Thoracic aorta (tissue), 2 donors: ENCODE data around the gene WDFY2. TPM values are rescaled to one million over a fixed set of nuclear protein-coding genes. Genes with fewer than 3 reads are reported as not detected.
"Not testable (repeated sequence)": the region's sequence is repeated elsewhere in the genome, so short reads cannot be mapped to it uniquely, and the experiment has no call there.

ENCODE experiments used
- ATAC-seq: fragments of 150-250 bp; one replicate; pipeline ENCODE4 v1.8.0; 2017; ENCODE audit warnings: low read depth; ENCODE audit not compliant: insufficient number of reproducible peaks, low FRiP score
- DNase-seq: peaks from one replicate; pipeline ENCODE4 v3.0.0-alpha.2; 2020; ENCODE audit warnings: low spot score
- H3K27ac ChIP-seq, 2 donors: fragments of 200-600 bp; sonication (generic); 1 replicate in 1 of 2; 2 replicates in 1 of 2; pipeline ENCODE4 v1.5.1; 2016; ENCODE audit warnings: mild to moderate bottlenecking in 2 of 2, moderate library complexity in 2 of 2
- H3K27me3 ChIP-seq: fragments of 200-600 bp; sonication (generic); replicated peaks from 2 replicates; pipeline ENCODE4 v1.6.0; 2016; ENCODE audit warnings: mild to moderate bottlenecking; ENCODE audit not compliant: insufficient read depth
- H3K36me3 ChIP-seq: fragments of 200-600 bp; sonication (generic); one replicate; pipeline ENCODE4 v1.5.1; 2016
- H3K4me1 ChIP-seq, 2 donors: fragments of 200-600 bp; sonication (generic); 1 replicate in 1 of 2; 2 replicates in 1 of 2; pipeline versions ENCODE4 v1.5.1 to v1.6.0; 2016; ENCODE audit warnings: low read depth in 2 of 2, mild to moderate bottlenecking in 1 of 2; ENCODE audit not compliant: control insufficient read depth in 1 of 2
- H3K4me3 ChIP-seq: fragments of 200-600 bp; sonication (generic); 2 replicates; pipeline ENCODE4 v1.5.1; 2016; ENCODE audit warnings: mild to moderate bottlenecking
- H3K9me3 ChIP-seq: fragments of 200-600 bp; sonication (generic); 2 replicates; pipeline ENCODE4 v1.5.1; 2016
- total RNA-seq, 2 donors: library from RNA; depleted of rRNA; stranded (reverse); fragments of >200 nt; gene quantifications; one replicate each; pipeline versions ENCODE4 v1.1.0 to v1.2.3, GENCODE V29; 2016
- TF ChIP-seq, protein P1 (sequence below): fragments of 200-600 bp; sonication (generic); IDR thresholded peaks from one replicate; pipeline ENCODE4 v1.5.1; 2019; ENCODE audit warnings: antibody characterized with exemption

WDFY2 gene
- total RNA-seq, 2 donors from 2014 or later: 14.6 to 19.3 TPM

- ATAC-seq: no peak
- H3K36me3 ChIP-seq: no peaks in the 10 kb centered on the region
- H3K27ac ChIP-seq: no peak overlapping the region
- H3K27me3 ChIP-seq: no peaks in the 10 kb centered on the region
- H3K4me1 ChIP-seq: peaks cover 36 to 67% of the 10 kb centered on the region in 2 donors
- H3K9me3 ChIP-seq: no peaks in the 10 kb centered on the region
- no peak for DNase-seq
- TF ChIP-seq, protein P1, sequence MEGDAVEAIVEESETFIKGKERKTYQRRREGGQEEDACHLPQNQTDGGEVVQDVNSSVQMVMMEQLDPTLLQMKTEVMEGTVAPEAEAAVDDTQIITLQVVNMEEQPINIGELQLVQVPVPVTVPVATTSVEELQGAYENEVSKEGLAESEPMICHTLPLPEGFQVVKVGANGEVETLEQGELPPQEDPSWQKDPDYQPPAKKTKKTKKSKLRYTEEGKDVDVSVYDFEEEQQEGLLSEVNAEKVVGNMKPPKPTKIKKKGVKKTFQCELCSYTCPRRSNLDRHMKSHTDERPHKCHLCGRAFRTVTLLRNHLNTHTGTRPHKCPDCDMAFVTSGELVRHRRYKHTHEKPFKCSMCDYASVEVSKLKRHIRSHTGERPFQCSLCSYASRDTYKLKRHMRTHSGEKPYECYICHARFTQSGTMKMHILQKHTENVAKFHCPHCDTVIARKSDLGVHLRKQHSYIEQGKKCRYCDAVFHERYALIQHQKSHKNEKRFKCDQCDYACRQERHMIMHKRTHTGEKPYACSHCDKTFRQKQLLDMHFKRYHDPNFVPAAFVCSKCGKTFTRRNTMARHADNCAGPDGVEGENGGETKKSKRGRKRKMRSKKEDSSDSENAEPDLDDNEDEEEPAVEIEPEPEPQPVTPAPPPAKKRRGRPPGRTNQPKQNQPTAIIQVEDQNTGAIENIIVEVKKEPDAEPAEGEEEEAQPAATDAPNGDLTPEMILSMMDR: no peak
- H3K4me3 ChIP-seq: no peak overlapping the region
These were observed 54.9 kb downstream of the WDFY2 start for GRCh38 chr13:51639171-51639570.

GRCh38 chr13:51640696-51641095 lies 56.4 kb downstream of the WDFY2 start:
- H3K9me3 ChIP-seq, H3K27me3 ChIP-seq, H3K36me3 ChIP-seq, H3K4me3 ChIP-seq, H3K27ac ChIP-seq, DNase-seq, ATAC-seq: not testable (repeated sequence)
- H3K4me1 ChIP-seq: peaks cover 51 to 69% of the 10 kb centered on the region in 2 donors

- no peak for ATAC-seq
- Histone ChIP-seq H3K36me3 (no peaks in the 10 kb centered on the region), H3K9me3 (no peaks in the 10 kb centered on the region), H3K4me1 (peaks cover 42 to 51% of the 10 kb centered on the region in 2 donors), H3K4me3 (no peak overlapping the region), H3K27ac (no peak overlapping the region), H3K27me3 (no peaks in the 10 kb centered on the region)
- TF ChIP-seq, protein P1: no peak
- DNase-seq: no peak
These were observed 59.0 kb downstream of the WDFY2 start for GRCh38 chr13:51643105-51643881.

- DNase-seq (no peak), ATAC-seq (no peak)
- Histone ChIP-seq H3K4me1 (peaks cover 37 to 45% of the 10 kb centered on the region in 2 donors), H3K36me3 (no peaks in the 10 kb centered on the region), H3K9me3 (no peaks in the 10 kb centered on the region), H3K27me3 (no peaks in the 10 kb centered on the region), H3K4me3 (no peak overlapping the region), H3K27ac (no peak overlapping the region)
- TF ChIP-seq, protein P1: no peak
These were observed 59.6 kb downstream of the WDFY2 start for GRCh38 chr13:51643882-51644281.

DNA sequence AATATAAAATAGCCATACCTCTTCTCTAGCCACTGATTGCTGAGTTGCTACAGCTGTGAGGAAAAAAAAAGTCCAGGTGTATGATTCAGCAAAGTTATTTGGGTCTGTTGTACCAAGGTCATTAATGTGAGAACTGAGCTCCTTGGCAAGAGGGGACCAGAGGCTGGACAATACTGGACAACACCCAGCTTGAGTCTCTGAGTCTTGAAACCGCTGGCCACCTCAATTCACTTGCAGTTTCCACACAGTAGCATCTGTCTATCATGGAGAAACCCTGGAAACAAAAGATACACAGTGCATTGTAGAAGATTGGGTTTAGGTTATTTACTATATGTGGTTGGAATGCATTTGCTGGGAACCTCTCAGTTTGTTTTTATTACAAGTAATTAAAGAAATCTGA lies 60.4 kb downstream of the WDFY2 start:
- no peak overlapping the region for H3K27ac ChIP-seq

More for the DNA sequence above, 60.4 kb downstream of the WDFY2 start:
- no peak for ATAC-seq
- no peak overlapping the region for H3K4me3 ChIP-seq
- H3K27me3 ChIP-seq: no peaks in the 10 kb centered on the region
- H3K4me1 ChIP-seq: peaks cover 32 to 37% of the 10 kb centered on the region in 2 donors
- H3K36me3 ChIP-seq: no peaks in the 10 kb centered on the region
- no peaks in the 10 kb centered on the region for H3K9me3 ChIP-seq
- no peak for DNase-seq
- TF ChIP-seq, protein P1: no peak
